Left ventricle myocardium inferior (tissue), 1 donor: ENCODE data around the gene GABPB2. TPM values are rescaled to one million over a fixed set of nuclear protein-coding genes. Genes with fewer than 3 reads are reported as not detected.

Experiments used
- DNase-seq: peaks from one replicate; pipeline ENCODE4 v3.0.0-alpha.2; 2020
- H3K27ac ChIP-seq: fragments of 200-600 bp; replicated peaks from 2 replicates; pipeline ENCODE4 v1.8.0; 2021
- H3K27me3 ChIP-seq: fragments of 200-600 bp; 2 replicates; pipeline ENCODE4 v1.8.0; 2021; ENCODE audit warnings: low read depth
- H3K36me3 ChIP-seq: fragments of 200-600 bp; 2 replicates; pipeline ENCODE4 v1.8.0; 2021
- H3K4me1 ChIP-seq: fragments of 200-600 bp; 2 replicates; pipeline ENCODE4 v1.8.0; 2021
- H3K4me3 ChIP-seq: fragments of 200-600 bp; 2 replicates; pipeline ENCODE4 v1.8.0; 2021; ENCODE audit warnings: mild to moderate bottlenecking, moderate library complexity
- H3K9me3 ChIP-seq: fragments of 200-600 bp; replicated peaks from 2 replicates; pipeline ENCODE4 v1.8.0; 2021
- intact Hi-C: fragments of 100-400 bp; cut with micrococcal nuclease; formaldehyde crosslinking; loops from one replicate; pipeline ENCODE4 v1.11.0; 2022
- total RNA-seq: library from RNA; stranded (reverse); fragmentation: NEBNext Ultra II Directional; extraction: Animal tissue kit (Norgen Biotek cat#: 25700); gene quantifications from one replicate; pipeline ENCODE4 v1.2.1, GENCODE V29; 2021
- TF ChIP-seq, protein P1 (sequence below): fragments of 200-600 bp; IDR thresholded peaks from 2 replicates; pipeline ENCODE4 v1.8.0; 2021; ENCODE audit warnings: antibody characterized with exemption, mild to moderate bottlenecking, borderline replicate concordance
- donor health status: DM: no; HTN: yes; CAD: no; lungs with severe emphysema.

GABPB2 gene
- total RNA-seq, 1 donor from 2014 or later = 12.2 TPM

GRCh38 chr1:151158326-151158725 is 87.8 kb downstream of the GABPB2 start:
- no peaks in the 10 kb centered on the region for H3K9me3 ChIP-seq
- H3K27ac ChIP-seq = peak overlapping the region; percentile 4
- H3K4me1 ChIP-seq = peaks cover 22% of the 10 kb centered on the region
- TF ChIP-seq, protein P1, sequence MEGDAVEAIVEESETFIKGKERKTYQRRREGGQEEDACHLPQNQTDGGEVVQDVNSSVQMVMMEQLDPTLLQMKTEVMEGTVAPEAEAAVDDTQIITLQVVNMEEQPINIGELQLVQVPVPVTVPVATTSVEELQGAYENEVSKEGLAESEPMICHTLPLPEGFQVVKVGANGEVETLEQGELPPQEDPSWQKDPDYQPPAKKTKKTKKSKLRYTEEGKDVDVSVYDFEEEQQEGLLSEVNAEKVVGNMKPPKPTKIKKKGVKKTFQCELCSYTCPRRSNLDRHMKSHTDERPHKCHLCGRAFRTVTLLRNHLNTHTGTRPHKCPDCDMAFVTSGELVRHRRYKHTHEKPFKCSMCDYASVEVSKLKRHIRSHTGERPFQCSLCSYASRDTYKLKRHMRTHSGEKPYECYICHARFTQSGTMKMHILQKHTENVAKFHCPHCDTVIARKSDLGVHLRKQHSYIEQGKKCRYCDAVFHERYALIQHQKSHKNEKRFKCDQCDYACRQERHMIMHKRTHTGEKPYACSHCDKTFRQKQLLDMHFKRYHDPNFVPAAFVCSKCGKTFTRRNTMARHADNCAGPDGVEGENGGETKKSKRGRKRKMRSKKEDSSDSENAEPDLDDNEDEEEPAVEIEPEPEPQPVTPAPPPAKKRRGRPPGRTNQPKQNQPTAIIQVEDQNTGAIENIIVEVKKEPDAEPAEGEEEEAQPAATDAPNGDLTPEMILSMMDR = no peak
- H3K36me3 ChIP-seq = peaks cover 47% of the 10 kb centered on the region
- intact Hi-C loops = loop anchor here (5.0 kb wide), 1 partner anchor 61 kb away; no protein-coding TSS in a partner anchor
- no peak for DNase-seq
- H3K4me3 ChIP-seq = no peak overlapping the region
- H3K27me3 ChIP-seq = no peaks in the 10 kb centered on the region

DNA sequence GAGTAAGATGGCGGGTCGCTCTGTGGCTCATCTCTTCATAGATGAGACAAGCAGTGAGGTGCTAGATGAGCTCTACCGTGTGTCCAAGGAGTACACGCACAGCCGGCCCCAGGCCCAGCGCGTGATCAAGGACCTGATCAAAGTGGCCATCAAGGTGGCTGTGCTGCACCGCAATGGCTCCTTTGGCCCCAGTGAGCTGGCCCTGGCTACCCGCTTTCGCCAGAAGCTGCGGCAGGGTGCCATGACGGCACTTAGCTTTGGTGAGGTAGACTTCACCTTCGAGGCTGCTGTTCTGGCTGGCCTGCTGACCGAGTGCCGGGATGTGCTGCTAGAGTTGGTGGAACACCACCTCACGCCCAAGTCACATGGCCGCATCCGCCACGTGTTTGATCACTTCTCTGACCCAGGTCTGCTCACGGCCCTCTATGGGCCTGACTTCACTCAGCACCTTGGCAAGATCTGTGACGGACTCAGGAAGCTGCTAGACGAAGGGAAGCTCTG is 88.2 kb downstream of the GABPB2 start:
- DNase-seq = no peak
- H3K36me3 ChIP-seq = peaks cover 47% of the 10 kb centered on the region
- H3K9me3 ChIP-seq = no peaks in the 10 kb centered on the region
- no peak overlapping the region for H3K4me3 ChIP-seq
- H3K27me3 ChIP-seq = no peaks in the 10 kb centered on the region
- H3K4me1 ChIP-seq = peaks cover 27% of the 10 kb centered on the region
- peak overlapping the region; percentile 4 for H3K27ac ChIP-seq
- intact Hi-C loops = loop anchor here (5.0 kb wide), 1 partner anchor 62 kb away; no protein-coding TSS in a partner anchor
- TF ChIP-seq, protein P1 = no peak

- Histone ChIP-seq H3K4me3 (no peak overlapping the region), H3K9me3 (no peaks in the 10 kb centered on the region), H3K27me3 (no peaks in the 10 kb centered on the region), H3K27ac (peak overlapping the region; percentile 4), H3K36me3 (peaks cover 47% of the 10 kb centered on the region), H3K4me1 (peaks cover 33% of the 10 kb centered on the region)
- no peak for DNase-seq
- intact Hi-C loops = loop anchor here (5.0 kb wide), 1 partner anchor 62 kb away; no protein-coding TSS in a partner anchor
- TF ChIP-seq, protein P1 = no peak
Observed at GRCh38 chr1:151159373-151159772, 88.8 kb downstream of the GABPB2 start.

GRCh38 chr1:151164732-151165280 is 94.2 kb downstream of the GABPB2 start:
- Histone ChIP-seq H3K4me1 (peaks cover 54% of the 10 kb centered on the region), H3K27ac (peak overlapping the region; percentile 91), H3K27me3 (no peaks in the 10 kb centered on the region), H3K4me3 (peak overlapping the region; percentile 86), H3K36me3 (peaks cover 47% of the 10 kb centered on the region), H3K9me3 (no peaks in the 10 kb centered on the region)
- no peak for DNase-seq
- TF ChIP-seq, protein P1 = no peak
- intact Hi-C loops = no loop called here

GRCh38 chr1:151165281-151165737 is 94.7 kb downstream of the GABPB2 start:
- no peaks in the 10 kb centered on the region for H3K9me3 ChIP-seq
- H3K36me3 ChIP-seq = peaks cover 47% of the 10 kb centered on the region
- peak; percentile 57 for DNase-seq
- peak overlapping the region; percentile 91 for H3K27ac ChIP-seq
- H3K27me3 ChIP-seq = no peaks in the 10 kb centered on the region
- peak overlapping the region; percentile 86 for H3K4me3 ChIP-seq
- intact Hi-C loops = no loop called here
- TF ChIP-seq, protein P1 = no peak
- H3K4me1 ChIP-seq = peaks cover 53% of the 10 kb centered on the region
